ENCODE measurements around the gene LHB.

The LHB gene

GRCh38 chr19:48970923-48971395 is 45.9 kb downstream of the LHB start:
- peak; percentile 74 for DNase-seq

- no peak for DNase-seq
Measured at GRCh38 chr19:48970139-48970766, 46.6 kb downstream of the LHB start.

- DNase-seq: no peak
Measured at GRCh38 chr19:48969276-48970138, 47.4 kb downstream of the LHB start.

GRCh38 chr19:48968813-48969218 is 48.1 kb downstream of the LHB start:
- no peak for DNase-seq

- DNase-seq: no peak
Measured at GRCh38 chr19:48968179-48968661, 48.7 kb downstream of the LHB start.

GRCh38 chr19:48967346-48968178 is 49.3 kb downstream of the LHB start:
- DNase-seq: peak; percentile 52

GRCh38 chr19:48966541-48967345 is 50.1 kb downstream of the LHB start:
- no peak for DNase-seq

Measured in fibroblast of upper back skin (primary cell).